HG03064 (cell line): Measurements from ENCODE around the gene CISTR.
"Not testable (repeated sequence)": the region's sequence is repeated elsewhere in the genome, so short reads cannot be mapped to it uniquely, and the experiment has no call there.

Experiments used
- ATAC-seq: cut with Tn5 transposase; IDR thresholded peaks from one replicate; pipeline ENCODE4 v1.9.1; 2021; ENCODE audit warnings: low read depth; ENCODE audit not compliant: unreplicated experiment

The CISTR gene

GRCh38 chr12:53725824-53726223 is 26.0 kb downstream of the CISTR start:
- ATAC-seq = no peak

DNA sequence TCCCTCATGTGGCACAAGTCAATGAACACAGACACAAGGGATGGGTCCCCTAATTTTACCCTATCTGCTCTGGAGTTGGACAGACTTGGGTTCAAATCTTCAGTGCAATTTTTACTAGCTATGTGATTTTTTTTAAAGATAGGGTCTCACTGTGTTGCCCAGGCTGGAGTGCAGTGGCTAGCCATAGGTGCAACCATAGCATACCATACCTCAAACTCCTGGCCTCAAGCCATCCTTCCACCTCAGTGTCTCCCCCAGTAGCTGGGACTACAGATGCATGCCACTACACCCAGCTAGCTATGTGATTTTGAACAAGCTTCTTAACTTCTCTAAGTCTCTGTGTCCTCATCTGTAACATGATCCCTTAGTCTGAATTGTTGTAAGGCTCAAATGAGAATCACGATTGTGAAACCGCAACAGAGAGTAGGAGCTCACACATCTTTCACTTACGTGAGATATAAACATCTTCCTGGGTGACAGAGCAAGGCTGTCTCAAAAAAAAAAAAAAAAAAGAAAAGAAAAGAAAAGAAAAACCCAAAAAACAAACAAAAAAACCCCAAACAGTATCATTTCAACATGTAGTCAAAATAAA is 29.2 kb downstream of the CISTR start:
- ATAC-seq = no peak

DNA sequence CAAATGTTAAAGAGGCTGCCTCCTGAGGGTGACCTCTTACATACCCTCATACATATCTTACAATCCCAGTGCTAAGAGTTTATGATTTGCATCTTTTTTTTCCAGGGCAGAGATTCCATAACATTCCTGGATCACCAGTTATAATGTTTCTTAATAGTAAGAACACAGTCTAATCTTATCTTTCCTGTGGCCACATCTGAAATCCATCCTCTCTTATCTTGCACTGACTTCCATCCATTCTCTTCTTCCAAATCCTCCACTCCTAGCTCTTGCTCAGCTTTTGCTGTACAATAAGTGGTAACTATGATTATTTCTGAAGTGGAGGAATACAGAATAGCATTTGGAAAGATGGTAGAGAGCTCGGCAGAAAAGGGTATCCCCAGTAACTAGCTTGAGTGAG is 30.8 kb downstream of the CISTR start:
- ATAC-seq = no peak

DNA sequence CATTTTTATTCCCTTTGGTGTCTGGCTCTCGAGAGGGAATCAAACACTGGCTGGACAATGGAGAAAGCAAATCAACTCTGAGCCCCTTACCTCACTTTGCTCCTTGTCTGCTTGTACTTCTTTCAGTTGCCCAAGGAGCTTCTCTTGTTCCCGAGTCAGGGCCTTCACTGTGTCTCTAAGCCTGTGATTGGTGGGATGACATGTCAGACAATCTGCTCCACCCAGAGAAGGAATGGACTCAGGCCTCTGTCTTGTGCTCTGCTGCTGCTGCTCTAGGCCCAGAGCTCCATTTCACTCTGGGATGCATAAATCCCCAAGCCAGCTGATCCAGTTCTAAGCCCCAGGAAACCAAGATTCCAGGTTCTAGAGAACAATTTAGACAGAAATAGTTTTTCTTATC is 32.1 kb downstream of the CISTR start:
- no peak for ATAC-seq

GRCh38 chr12:53718567-53718966 is 33.2 kb downstream of the CISTR start:
- ATAC-seq = not testable (repeated sequence)

DNA sequence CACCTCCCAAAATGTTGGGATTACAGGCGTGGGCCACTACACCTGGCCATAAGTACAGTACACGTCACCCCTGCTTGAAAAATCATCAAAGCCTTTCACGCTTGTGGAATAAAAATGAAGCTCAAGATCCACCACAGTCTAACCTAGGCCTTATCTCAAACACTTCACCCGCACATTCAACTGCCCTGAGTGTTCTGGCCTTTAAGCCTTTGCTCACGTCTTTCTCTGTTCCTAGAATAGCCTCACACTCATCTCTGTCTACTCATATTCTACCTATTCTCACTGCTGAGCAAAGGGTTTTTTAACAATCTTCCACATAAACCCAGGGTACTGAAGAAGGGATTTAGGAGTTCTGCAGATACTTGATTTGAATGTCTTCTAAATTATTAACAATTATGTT is 34.5 kb downstream of the CISTR start:
- no peak for ATAC-seq

DNA sequence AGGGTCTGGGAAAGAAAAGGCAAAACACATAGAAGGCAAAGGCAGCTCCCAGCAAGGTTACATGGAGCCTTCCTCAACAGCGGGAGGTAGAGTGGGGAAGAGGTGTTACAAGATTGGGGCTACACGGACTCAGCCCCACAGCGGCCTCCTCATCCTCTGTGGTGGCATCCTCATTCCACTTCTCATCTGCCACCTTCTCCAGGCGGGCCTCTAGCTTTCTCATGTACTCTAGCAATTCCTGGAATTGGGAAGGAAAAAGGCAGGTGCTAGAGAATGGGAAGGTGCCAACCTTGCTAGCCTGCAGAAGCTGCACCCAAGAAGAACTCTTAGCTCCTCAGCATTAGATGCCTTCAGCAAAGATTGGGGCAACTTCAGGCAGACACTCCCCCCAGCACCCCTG is 37.8 kb downstream of the CISTR start:
- no peak for ATAC-seq

- ATAC-seq = no peak
These were observed 38.3 kb downstream of the CISTR start for GRCh38 chr12:53713516-53713915.

DNA sequence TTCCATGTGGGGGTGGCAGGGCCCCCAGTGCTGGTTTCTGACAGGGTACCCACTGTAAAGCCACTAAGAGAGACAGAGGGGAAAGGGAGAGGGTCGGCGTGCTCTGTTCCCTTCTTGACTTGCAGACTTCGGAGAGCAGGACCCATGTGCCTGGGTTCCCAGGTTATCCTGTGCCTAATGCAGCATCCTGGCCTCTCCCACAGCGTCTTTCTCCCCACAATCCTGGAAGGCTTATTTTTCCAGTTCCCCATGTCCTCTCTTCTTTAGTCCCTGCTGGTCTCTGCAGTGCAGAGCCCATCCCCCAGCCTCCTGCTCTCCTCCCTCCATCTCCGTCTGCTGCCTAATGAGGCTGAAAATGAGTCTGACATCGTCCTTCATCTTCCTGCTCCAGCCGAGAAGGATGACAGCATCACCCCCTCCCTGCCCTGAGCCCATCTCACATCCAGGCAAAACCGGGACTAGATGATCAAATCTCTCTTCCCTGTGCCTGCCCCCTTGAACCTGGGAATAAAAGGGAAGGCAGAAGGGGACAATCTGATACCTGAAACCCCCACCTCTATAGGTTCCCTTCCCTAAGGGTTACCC is 39.6 kb downstream of the CISTR start:
- ATAC-seq = no peak

- no peak for ATAC-seq
These were observed 41.7 kb downstream of the CISTR start for GRCh38 chr12:53710091-53710490.

- ATAC-seq = no peak
These were observed 42.1 kb downstream of the CISTR start for GRCh38 chr12:53709671-53710070.

GRCh38 chr12:53706080-53706479 is 45.7 kb downstream of the CISTR start:
- no peak for ATAC-seq

DNA sequence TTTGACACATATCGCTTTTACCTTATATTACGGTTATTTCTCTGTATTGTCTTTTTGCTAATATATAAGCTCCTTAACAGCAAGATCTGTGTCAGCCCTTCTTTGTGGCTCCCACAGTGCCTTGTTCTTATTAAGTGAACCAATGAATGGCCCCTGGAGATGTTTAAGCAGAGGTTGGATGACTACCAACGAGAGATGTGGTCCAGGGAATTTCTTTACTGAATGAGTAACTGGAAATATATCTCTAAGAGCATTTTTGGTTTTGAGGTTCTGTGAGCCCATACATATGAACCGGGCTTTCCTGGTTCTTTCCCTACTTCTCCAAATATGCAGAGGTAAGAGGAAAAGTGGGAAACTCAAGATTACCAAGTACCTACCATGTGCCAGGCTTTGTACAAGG is 48.0 kb downstream of the CISTR start:
- no peak for ATAC-seq

DNA sequence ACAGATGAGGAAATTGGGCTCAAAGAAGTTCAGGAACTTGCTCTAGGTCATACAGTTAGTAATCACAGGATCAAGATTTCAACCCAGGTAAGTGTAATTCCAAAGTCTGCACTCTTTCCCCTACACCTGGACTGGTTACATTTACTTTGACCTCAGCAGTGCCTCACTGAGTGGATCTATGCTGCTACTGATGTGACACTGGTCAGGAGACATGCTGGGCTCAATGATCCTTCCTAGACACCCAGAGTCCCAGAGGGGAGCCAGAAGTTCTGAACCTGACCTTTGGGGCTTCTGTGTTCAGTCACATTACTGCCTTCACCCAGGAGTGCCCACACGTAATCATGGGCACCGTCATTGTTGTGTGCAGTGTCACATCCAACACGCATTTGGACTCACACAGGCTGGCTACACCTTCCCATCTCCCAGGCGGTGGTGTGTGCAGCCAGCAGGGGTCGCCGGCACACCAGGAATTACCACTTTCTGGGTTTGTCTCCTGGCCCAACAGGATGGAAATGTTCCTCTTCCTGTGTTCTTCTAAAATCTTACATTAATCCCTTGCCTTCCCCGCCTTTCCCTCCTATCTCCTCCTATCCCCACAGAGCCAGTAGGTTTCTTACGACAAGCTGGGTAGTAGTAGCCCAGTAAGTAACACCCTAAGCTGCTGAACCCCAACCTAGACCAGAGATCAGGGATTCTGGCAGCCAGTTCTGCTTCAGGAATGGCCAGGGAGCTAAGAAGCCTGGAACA is 50.1 kb downstream of the CISTR start:
- ATAC-seq = no peak

DNA sequence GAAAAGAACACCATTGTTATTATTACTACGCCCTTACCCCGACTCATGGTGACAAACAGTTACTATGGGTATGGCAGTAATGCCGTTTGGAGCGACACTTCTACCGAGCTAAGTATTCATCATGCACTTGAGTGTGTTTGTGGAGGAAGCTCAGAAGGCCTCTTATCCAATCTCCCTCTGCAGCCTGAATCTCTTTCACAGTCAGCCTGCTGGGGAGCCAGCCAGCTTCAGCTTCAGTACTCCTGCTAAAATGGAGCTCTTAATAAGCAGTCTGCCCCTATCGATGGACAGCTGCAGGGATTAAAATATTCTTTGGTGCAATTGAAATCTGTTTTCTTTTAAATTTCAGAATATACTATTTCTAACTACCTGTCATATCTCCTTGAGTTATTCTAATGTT is 51.2 kb downstream of the CISTR start:
- ATAC-seq = no peak

DNA sequence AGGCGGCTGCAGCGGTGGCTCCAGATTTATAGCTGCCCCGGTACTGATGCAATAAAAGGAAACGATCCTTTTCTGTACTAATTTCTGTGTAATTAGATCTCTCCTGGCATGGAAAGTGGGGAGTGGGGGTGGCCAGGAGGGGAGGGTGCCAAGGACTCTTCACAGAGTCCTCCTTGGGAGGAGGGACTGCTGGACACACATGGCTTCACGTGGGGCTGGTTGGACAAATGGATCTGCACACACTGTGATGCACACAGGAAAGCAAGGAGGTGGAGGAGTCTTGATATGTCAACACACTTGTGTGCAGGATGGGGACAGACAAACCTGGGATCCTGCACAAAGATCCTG is 52.1 kb downstream of the CISTR start:
- ATAC-seq = no peak

GRCh38 chr12:53698948-53699677 is 52.7 kb downstream of the CISTR start:
- no peak for ATAC-seq

- ATAC-seq = no peak
These were observed 55.0 kb downstream of the CISTR start for GRCh38 chr12:53696655-53697331.
